Muscle of leg (tissue), 11 donors: Measurements from ENCODE around the gene SRM. TPM values are rescaled to one million over a fixed set of nuclear protein-coding genes. Genes with fewer than 3 reads are reported as not detected.
A peak's percentile ranks its signal among the peaks of the same experiment; 100 is the strongest.
"Not testable (repeated sequence)": the region's sequence is repeated elsewhere in the genome, so short reads cannot be mapped to it uniquely, and the experiment has no call there.

ENCODE experiments used
- DNase-seq: peaks from one replicate; pipeline ENCODE4 v3.0.0; 2013
- H3K27ac ChIP-seq: one replicate; pipeline ENCODE4 v1.5.1; 2013; ENCODE audit warnings: mild to moderate bottlenecking, low read length, control low read depth
- H3K27me3 ChIP-seq: one replicate; pipeline ENCODE4 v1.6.1; 2013; ENCODE audit warnings: low read length; ENCODE audit not compliant: control insufficient read depth, insufficient read depth
- H3K36me3 ChIP-seq: one replicate; pipeline ENCODE4 v1.6.1; 2013; ENCODE audit warnings: low read length; ENCODE audit not compliant: control insufficient read depth, insufficient read depth
- H3K4me1 ChIP-seq: one replicate; pipeline ENCODE4 v1.6.1; 2013; ENCODE audit warnings: low read length; ENCODE audit not compliant: control insufficient read depth, insufficient read depth
- H3K4me3 ChIP-seq: one replicate; pipeline ENCODE4 v1.5.1; 2013; ENCODE audit warnings: low read length, control low read depth
- H3K9me3 ChIP-seq: replicated peaks from 2 replicates; pipeline ENCODE4 v1.6.1; 2013; ENCODE audit warnings: low read depth, low read length; ENCODE audit not compliant: control insufficient read depth
- WGBS: methylation state at CpG from one replicate; pipeline ENCODE4 v1.1.5; 2013; ENCODE audit warnings: missing lambda C conversion rate; ENCODE audit not compliant: insufficient coverage; 5-methylcytosine and 5-hydroxymethylcytosine counted together
- polyA plus RNA-seq, 8 donors: library from polyadenylated mRNA; unstranded; fragments of 120-200 nt; gene quantifications; one replicate each; pipeline versions ENCODE4 v1.2.1 to v1.2.3, GENCODE V29; 2013; ENCODE audit warnings: inconsistent platforms in 1 of 8, low replicate concordance in 1 of 8; ENCODE audit not compliant: insufficient read length in 8 of 8, insufficient read depth in 1 of 8
- total RNA-seq: library from RNA; stranded (reverse); fragments of 120-200 nt; gene quantifications from one replicate; pipeline ENCODE4 v1.2.4, GENCODE V29; 2013

Gene SRM
- total and polyA plus RNA-seq, 9 donors = 17.7 to 89.3 (median 72.0) TPM

DNA sequence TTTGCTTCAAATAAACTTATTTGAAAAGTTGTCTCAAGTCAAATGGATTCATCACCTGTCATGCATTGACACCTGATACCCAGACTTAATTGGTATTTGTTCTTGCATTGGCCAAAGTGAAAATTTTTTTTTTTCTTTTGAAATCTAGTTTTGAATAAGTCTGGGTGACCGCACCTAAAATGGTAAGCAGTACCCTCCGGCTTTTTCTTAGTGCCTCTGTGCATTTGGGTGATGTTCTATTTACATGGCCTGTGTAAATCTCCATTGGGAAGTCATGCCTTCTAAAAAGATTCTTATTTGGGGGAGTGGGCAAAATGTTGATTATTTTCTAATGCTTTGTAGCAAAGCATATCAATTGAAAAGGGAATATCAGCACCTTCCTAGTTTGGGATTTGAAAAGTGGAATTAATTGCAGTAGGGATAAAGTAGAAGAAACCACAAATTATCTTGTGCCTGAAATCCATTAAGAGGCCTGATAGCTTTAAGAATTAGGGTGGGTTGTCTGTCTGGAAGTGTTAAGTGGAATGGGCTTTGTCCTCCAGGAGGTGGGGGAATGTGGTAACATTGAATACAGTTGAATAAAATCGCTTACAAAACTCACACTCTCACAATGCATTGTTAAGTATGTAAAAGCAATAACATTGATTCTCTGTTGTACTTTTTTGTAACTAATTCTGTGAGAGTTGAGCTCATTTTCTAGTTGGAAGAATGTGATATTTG lies 35.5 kb downstream of the SRM start:
- no peak for DNase-seq
- Histone ChIP-seq H3K9me3 (no peaks in the 10 kb centered on the region), H3K4me1 (no peaks in the 10 kb centered on the region), H3K4me3 (no peak overlapping the region), H3K27ac (no peak overlapping the region), H3K27me3 (no peaks in the 10 kb centered on the region), H3K36me3 (peaks cover 52% of the 10 kb centered on the region)
- WGBS = 100% methylated on average over 2 of the region's 3 CpGs

GRCh38 chr1:11023201-11023600 lies 36.6 kb downstream of the SRM start:
- peaks cover 59% of the 10 kb centered on the region for H3K36me3 ChIP-seq
- H3K9me3 ChIP-seq = no peaks in the 10 kb centered on the region
- no peak overlapping the region for H3K4me3 ChIP-seq
- H3K27me3 ChIP-seq = no peaks in the 10 kb centered on the region
- no peak overlapping the region for H3K27ac ChIP-seq
- DNase-seq = no peak
- WGBS = 89% methylated on average over 12 of the region's 14 CpGs
- no peaks in the 10 kb centered on the region for H3K4me1 ChIP-seq

GRCh38 chr1:11019971-11020370 lies 39.8 kb downstream of the SRM start:
- no peaks in the 10 kb centered on the region for H3K9me3 ChIP-seq
- no peak for DNase-seq
- WGBS = no CpG with 5 or more reads among the region's 7 CpGs
- H3K36me3 ChIP-seq = peaks cover 70% of the 10 kb centered on the region
- no peaks in the 10 kb centered on the region for H3K27me3 ChIP-seq
- no peak overlapping the region for H3K4me3 ChIP-seq
- H3K27ac ChIP-seq = no peak overlapping the region
- H3K4me1 ChIP-seq = no peaks in the 10 kb centered on the region

DNA sequence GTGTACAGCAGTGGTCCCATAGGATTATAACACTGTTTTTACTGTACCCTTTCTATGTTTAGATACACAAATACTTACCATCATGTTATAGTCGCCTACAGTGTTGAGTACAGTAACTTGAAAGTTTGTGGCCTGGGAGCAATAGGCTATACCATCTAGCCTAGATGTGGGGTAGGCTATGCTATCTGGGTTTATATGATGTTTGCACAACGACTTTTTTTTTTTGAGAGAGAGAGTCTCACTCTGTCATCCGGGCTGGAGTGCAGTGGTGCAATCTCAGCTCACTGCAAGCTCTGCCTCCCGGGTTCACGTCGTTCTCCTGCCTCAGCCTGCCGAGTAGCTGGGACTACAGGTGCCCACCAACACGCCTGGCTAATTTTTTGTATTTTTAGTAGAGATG lies 40.5 kb downstream of the SRM start:
- H3K4me3 ChIP-seq, H3K27ac ChIP-seq, H3K9me3 ChIP-seq, DNase-seq, H3K27me3 ChIP-seq, H3K4me1 ChIP-seq: not testable (repeated sequence)
- H3K36me3 ChIP-seq = peaks cover 75% of the 10 kb centered on the region
- WGBS = no CpG with 5 or more reads among the region's 8 CpGs

GRCh38 chr1:11013160-11013531 lies 46.7 kb downstream of the SRM start:
- Histone ChIP-seq H3K4me1 (peaks cover 11% of the 10 kb centered on the region), H3K4me3 (peak overlapping the region; percentile 98), H3K36me3 (peaks cover 41% of the 10 kb centered on the region), H3K9me3 (no peaks in the 10 kb centered on the region), H3K27ac (peak overlapping the region; percentile 42), H3K27me3 (no peaks in the 10 kb centered on the region)
- DNase-seq = no peak
- WGBS = 0% methylated on average over 8 of the region's 11 CpGs

- H3K4me3 ChIP-seq = peak within 1 kb of the TSS; percentile 98
- peak; percentile 96 for DNase-seq
- H3K9me3 ChIP-seq = no peaks in the 10 kb centered on the region
- H3K36me3 ChIP-seq = peaks cover 37% of the 10 kb centered on the region
- H3K4me1 ChIP-seq = peaks cover 11% of the 10 kb centered on the region
- under 1% methylated on average over 89 of the region's 94 CpGs for WGBS
- peak within 1 kb of the TSS; percentile 94 for H3K27ac ChIP-seq
- no peaks in the 10 kb centered on the region for H3K27me3 ChIP-seq
Observed at GRCh38 chr1:11012260-11013159, 47.3 kb downstream of the SRM start, which contains the start of gene TARDBP. TARDBP (plus strand) TSS chr1:11012654; CDS start chr1:11013728, 1,074 bp downstream.

Other genes with a start within 250 kb of the SRM start
- 44.3 TPM for gene TARDBP, start 47.4 kb downstream of the SRM start, total RNA-seq
- gene TARDBP, start 47.4 kb downstream of the SRM start, polyA plus RNA-seq = 100 to 1,000 TPM; 164 to 216 (median 205) TPM
- gene MASP2, start 12.8 kb downstream of the SRM start, total RNA-seq = not detected
- 1 to 10 TPM; 1.1 to 6.9 (median 2.6) TPM for gene MASP2, start 12.8 kb downstream of the SRM start, polyA plus RNA-seq
- 46.5 TPM for gene EXOSC10, start 39.9 kb upstream of the SRM start, total RNA-seq
- 10 to 100 TPM; 46.1 to 64.5 (median 54.9) TPM for gene EXOSC10, start 39.9 kb upstream of the SRM start, polyA plus RNA-seq
- gene ANGPTL7, start 129.3 kb upstream of the SRM start, total RNA-seq = 1.2 TPM
- 1 to 10 TPM in 3 of 8 donors, under 1 TPM in 5; 0.31 to 4.4 (median 0.81) TPM for gene ANGPTL7, start 129.3 kb upstream of the SRM start, polyA plus RNA-seq
- 24.4 TPM for gene MTOR, start 202.5 kb upstream of the SRM start, total RNA-seq
- gene MTOR, start 202.5 kb upstream of the SRM start, polyA plus RNA-seq = 10 to 100 TPM; 23.5 to 33.3 (median 26.4) TPM
- gene UBIAD1, start 213.2 kb upstream of the SRM start, total RNA-seq = 9.8 TPM
- gene UBIAD1, start 213.2 kb upstream of the SRM start, polyA plus RNA-seq = 10 to 100 TPM; 11.2 to 18.0 (median 14.3) TPM